ENCODE results near the gene ABCD4.

Gene ABCD4

DNA sequence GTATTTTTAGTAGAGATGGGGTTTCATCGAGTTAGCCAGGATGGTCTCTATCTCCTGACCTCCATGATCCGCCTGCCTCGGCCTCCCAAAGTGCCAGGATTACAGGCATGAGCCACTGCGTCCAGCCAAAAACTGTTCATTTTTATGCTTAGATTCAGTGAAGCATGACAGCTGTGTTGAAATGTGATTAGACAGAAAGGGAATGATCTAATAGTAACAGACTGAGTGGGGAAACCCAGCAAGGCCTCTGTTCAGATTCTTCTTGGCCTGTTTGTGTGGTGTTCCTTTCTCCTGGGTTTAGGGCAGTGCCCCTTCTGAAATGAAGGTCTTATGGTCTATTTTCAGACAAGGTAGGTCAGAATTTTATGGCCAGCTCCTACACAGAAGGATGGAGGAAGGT lies 11.8 kb upstream of the ABCD4 start:
- TF ChIP-seq, protein P1, sequence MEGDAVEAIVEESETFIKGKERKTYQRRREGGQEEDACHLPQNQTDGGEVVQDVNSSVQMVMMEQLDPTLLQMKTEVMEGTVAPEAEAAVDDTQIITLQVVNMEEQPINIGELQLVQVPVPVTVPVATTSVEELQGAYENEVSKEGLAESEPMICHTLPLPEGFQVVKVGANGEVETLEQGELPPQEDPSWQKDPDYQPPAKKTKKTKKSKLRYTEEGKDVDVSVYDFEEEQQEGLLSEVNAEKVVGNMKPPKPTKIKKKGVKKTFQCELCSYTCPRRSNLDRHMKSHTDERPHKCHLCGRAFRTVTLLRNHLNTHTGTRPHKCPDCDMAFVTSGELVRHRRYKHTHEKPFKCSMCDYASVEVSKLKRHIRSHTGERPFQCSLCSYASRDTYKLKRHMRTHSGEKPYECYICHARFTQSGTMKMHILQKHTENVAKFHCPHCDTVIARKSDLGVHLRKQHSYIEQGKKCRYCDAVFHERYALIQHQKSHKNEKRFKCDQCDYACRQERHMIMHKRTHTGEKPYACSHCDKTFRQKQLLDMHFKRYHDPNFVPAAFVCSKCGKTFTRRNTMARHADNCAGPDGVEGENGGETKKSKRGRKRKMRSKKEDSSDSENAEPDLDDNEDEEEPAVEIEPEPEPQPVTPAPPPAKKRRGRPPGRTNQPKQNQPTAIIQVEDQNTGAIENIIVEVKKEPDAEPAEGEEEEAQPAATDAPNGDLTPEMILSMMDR (IDR thresholded peaks at IDR 0.05): no peak
- TF ChIP-seq ZFX (IDR thresholded peaks at IDR 0.05; ENCODE audit: borderline replicate concordance): no peak

DNA sequence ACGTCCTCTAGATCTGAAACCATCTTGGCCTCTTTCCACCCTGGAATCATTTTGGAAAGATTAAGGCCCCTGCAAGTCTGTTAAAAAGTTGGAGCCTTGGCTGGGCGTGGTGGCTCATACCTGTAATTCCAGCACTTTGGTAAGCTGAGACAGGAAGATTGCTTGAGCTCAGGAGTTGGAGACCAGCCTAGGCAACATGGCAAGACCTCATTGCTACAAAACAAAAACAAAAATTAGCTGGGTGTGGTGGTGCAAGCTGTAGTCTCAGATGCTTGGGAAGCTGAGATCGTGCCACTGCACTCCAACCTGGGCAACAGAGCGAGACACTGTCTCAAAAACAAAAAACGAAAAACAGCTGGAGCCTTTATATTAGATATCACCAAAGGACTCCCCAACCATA lies 10.9 kb upstream of the ABCD4 start:
- TF ChIP-seq, protein P1 (IDR thresholded peaks at IDR 0.05): no peak
- TF ChIP-seq ZFX (IDR thresholded peaks at IDR 0.05; ENCODE audit: borderline replicate concordance): no peak

More for the DNA sequence above, 11.8 kb upstream of the ABCD4 start:
- H3K27ac ChIP-seq: no peak overlapping the region

DNA sequence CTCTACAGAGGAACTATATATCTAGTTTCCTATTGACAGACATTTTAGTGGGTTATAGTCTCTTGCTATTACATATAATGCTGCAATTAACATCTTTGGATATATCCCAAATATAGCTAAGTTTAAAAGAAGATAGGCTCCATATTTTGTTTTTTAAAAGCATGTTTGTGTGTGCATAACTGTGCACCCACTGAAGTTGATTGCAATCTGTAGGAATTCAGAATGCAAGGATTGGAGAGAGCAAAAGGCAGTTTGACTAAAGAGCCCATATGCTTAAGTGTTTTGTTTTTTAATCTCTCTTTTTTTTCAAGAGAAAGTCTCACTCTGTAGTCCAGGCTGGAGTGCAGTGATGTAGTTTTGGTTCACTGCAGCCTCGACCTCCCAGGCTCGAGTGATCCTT lies 9.4 kb upstream of the ABCD4 start:
- TF ChIP-seq ZFX (IDR thresholded peaks at IDR 0.05; ENCODE audit: borderline replicate concordance): no peak
- TF ChIP-seq, protein P1 (IDR thresholded peaks at IDR 0.05): no peak
- H3K27ac ChIP-seq: no peak overlapping the region

More for the DNA sequence above, 10.9 kb upstream of the ABCD4 start:
- H3K27ac ChIP-seq: no peak overlapping the region

DNA sequence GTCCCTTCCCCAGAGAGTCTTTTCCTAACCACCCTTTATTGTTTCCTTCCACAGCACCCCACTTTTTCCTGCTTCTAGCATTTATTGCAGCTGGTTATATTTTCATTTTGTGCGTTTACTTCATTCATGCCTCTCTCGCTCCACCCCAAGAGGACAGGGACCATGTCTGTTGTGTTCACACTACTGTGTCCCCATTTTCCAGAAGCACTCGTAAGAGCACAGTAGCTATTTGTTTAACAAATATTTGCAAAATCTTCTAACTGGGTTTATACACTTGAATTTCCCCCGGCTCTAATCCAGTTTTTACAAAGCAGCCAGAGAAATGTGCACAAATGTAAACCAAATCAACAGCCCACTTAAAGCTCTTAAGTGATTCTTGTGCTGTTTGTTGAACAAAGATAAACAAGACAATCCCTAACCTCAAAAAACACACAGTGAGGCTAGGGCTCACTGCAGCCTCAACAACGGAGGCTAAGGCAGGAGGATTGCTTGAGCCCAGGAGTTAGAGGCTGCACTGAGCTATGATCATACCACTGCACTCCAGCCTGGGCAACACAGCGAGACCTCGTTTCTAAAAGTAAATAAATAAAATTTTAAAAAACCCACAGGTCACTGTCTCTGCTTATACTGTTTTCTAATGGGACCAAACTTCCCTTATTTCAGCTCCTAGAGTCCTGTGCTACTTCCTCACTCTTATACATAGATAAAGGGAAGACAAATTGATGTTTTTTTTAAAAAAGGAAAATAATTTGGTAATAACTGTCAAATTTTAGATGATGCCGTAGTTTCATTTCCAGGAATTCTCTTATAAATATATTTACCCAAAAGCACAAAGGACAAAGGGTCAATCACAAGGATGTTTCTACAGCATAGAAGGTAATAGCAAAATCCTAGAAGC lies 6.6 kb upstream of the ABCD4 start:
- TF ChIP-seq, protein P1 (IDR thresholded peaks at IDR 0.05): no peak
- TF ChIP-seq ZFX (IDR thresholded peaks at IDR 0.05; ENCODE audit: borderline replicate concordance): no peak
- H3K27ac ChIP-seq: no peak overlapping the region

DNA sequence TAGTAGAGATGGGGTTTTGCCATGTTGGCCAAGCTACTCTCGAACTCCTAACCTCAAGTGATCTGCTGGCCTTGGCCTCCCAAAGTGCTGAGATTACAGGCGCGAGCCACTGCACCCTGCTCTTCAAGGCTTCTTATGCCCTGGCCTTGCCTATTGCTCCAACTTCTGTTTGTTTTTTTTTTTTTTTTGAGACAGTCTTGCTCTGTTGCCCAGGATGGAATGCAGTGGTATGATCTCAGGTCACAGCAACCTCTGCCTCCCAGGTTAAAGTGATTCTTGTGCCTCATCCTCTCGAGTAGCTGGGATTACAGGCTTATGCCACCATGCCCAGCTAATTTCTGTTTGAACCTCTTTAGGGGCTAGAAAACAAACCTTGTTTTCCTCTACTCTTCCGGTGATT lies 6.0 kb upstream of the ABCD4 start:
- H3K27ac ChIP-seq: no peak overlapping the region
- no peak for TF ChIP-seq ZFX (IDR thresholded peaks at IDR 0.05; ENCODE audit: borderline replicate concordance)
- TF ChIP-seq, protein P1 (IDR thresholded peaks at IDR 0.05): no peak

DNA sequence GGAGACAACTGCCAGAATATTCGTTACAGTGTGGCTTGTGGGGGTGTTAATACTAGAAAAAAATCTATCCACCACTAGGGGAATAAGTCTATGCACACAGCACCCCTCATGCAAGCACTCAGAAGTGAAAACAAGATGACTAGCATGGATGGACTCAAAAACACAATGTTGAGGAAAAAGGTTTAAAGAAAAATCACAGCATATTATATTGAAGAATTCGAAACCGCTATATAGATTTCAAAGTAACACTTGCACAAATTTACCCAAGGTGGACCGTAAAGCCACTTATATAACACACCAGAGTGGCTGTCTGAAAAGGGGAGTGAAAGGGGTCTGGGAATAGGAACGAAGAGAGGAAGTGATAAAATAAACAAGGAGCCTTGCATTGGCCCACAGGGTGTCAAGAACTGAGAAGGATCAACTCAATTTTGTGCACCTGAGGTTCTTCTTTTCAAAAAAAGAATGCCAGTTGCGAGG lies 544 bp downstream of the ABCD4 start:
- peak overlapping the region; percentile 56 for H3K27ac ChIP-seq

More for the DNA sequence above, 544 bp downstream of the ABCD4 start:
- TF ChIP-seq, protein P1 (IDR thresholded peaks at IDR 0.05): no peak
